Sigmoid colon (tissue), 7 donors: ENCODE results near the gene MRPL48. TPM values are rescaled to one million over a fixed set of nuclear protein-coding genes. Genes with fewer than 3 reads are reported as not detected.

Source experiments
- DNase-seq: peaks from one replicate; pipeline ENCODE4 v3.0.0-alpha.2; 2019
- H3K27ac ChIP-seq, 4 donors: fragments of 200-600 bp; sonication (generic); one replicate each; pipeline ENCODE4 v1.5.1; 2016 to 2019; ENCODE audit warnings: mild to moderate bottlenecking in 1 of 4
- H3K27me3 ChIP-seq, 3 donors: fragments of 200-600 bp; sonication (generic); one replicate each; pipeline ENCODE4 v1.5.1; 2019; ENCODE audit warnings: mild to moderate bottlenecking in 1 of 3
- H3K36me3 ChIP-seq, 4 donors: fragments of 200-600 bp; sonication (generic); one replicate each; pipeline ENCODE4 v1.5.1; 2016 to 2019
- H3K4me1 ChIP-seq, 4 donors: fragments of 200-600 bp; sonication (generic); one replicate each; pipeline ENCODE4 v1.5.1; 2017 to 2019
- H3K4me3 ChIP-seq, 4 donors: fragments of 200-600 bp; sonication (generic); one replicate each; pipeline ENCODE4 v1.5.1; 2017 to 2019; ENCODE audit warnings: mild to moderate bottlenecking in 2 of 4, moderate library complexity in 1 of 4
- H3K9me3 ChIP-seq, 4 donors: fragments of 200-600 bp in 3 of 4; sonication (generic) in 3 of 4; one replicate each; pipeline versions ENCODE4 v1.5.1 to v1.6.1; 2013 to 2019
- EP300 ChIP-seq, 4 donors: sonication (generic); formaldehyde crosslinking; IDR thresholded peaks; one replicate each; pipeline ENCODE4 v1.6.1; 2017; ENCODE audit warnings: antibody characterized with exemption in 4 of 4
- POLR2A ChIP-seq, 2 donors: fragments of 450-650 bp; IDR thresholded peaks; one replicate each; pipeline ENCODE4 v1.6.1; 2016; ENCODE audit warnings: antibody characterized with exemption in 2 of 2, mild to moderate bottlenecking in 2 of 2, moderate library complexity in 2 of 2
- POLR2AphosphoS5 ChIP-seq, 4 donors: sonication (generic); formaldehyde crosslinking; IDR thresholded peaks; one replicate each; pipeline ENCODE4 v1.6.1; 2017; ENCODE audit warnings: antibody characterized with exemption in 4 of 4
- WGBS, 2 donors: extraction: QIAGEN DNeasy Blood & Tissue Kit; methylation state at CpG; one replicate each; pipeline ENCODE4 v1.1.7; 2013; 5-methylcytosine and 5-hydroxymethylcytosine counted together
- intact Hi-C: fragments of 100-400 bp; cut with DNase I; formaldehyde crosslinking; loops from one replicate; pipeline ENCODE4 v1.15.1; 2023
- polyA plus RNA-seq, 3 donors: library from polyadenylated mRNA; stranded (reverse); fragments of 200-250 nt; gene quantifications; one replicate each; pipeline ENCODE4 v1.2.3, GENCODE V29; 2013
- total RNA-seq, 4 donors: library from RNA; depleted of rRNA; stranded (reverse); fragments of >200 nt; gene quantifications; one replicate each; pipeline ENCODE4 v1.1.0, GENCODE V29; 2016
- TF ChIP-seq, protein P1 (sequence below), 4 experiments: fragments of 450-650 bp in 3 of 4; fragments of 200-600 bp in 1 of 4; IDR thresholded peaks; one replicate each; pipeline ENCODE4 v1.5.1; 2016 to 2019; ENCODE audit warnings: antibody characterized with exemption in 4 of 4, mild to moderate bottlenecking in 3 of 4, moderate library complexity in 2 of 4
- donor health status: healthy with polysubstance abuse.
- donor health status: Bipolar disorder and iron deficiency.
- donor health status: healthy.

MRPL48 gene
- total and polyA plus RNA-seq, 7 donors, result 7.7 to 82.3 (median 31.3) TPM

DNA sequence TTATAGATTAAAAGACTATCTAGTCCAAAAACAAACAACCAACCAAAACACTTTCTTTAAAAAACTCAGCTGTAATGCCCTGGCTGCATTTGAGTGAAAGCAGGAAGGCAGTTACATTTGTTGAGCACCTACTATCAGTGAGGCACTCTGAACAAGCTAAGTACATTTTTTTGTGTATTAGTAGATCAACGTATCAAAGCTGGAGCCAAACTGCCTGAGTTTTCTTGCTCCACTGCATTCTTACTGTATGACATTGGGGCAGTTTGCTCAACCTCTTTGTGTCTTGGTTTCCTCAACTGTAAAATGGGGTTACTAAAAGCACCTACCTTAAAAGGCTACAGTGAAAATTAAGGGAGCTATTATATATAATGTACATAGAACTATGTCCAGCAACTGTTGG, 67.0 kb downstream of the MRPL48 start:
- peaks cover 0 to 12% (median 0%) of the 10 kb centered on the region in 4 donors for H3K36me3 ChIP-seq
- intact Hi-C loops, result no loop called here
- no peak for DNase-seq
- no peaks in the 10 kb centered on the region for H3K27me3 ChIP-seq
- H3K9me3 ChIP-seq, result no peaks in the 10 kb centered on the region
- H3K27ac ChIP-seq, result no peak overlapping the region
- no peak for TF ChIP-seq POLR2A (IDR thresholded peaks at IDR 0.05)
- TF ChIP-seq, protein P1, sequence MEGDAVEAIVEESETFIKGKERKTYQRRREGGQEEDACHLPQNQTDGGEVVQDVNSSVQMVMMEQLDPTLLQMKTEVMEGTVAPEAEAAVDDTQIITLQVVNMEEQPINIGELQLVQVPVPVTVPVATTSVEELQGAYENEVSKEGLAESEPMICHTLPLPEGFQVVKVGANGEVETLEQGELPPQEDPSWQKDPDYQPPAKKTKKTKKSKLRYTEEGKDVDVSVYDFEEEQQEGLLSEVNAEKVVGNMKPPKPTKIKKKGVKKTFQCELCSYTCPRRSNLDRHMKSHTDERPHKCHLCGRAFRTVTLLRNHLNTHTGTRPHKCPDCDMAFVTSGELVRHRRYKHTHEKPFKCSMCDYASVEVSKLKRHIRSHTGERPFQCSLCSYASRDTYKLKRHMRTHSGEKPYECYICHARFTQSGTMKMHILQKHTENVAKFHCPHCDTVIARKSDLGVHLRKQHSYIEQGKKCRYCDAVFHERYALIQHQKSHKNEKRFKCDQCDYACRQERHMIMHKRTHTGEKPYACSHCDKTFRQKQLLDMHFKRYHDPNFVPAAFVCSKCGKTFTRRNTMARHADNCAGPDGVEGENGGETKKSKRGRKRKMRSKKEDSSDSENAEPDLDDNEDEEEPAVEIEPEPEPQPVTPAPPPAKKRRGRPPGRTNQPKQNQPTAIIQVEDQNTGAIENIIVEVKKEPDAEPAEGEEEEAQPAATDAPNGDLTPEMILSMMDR (IDR thresholded peaks at IDR 0.05), result no peak
- TF ChIP-seq EP300 (IDR thresholded peaks at IDR 0.05), result no peak
- no peak for TF ChIP-seq POLR2AphosphoS5 (IDR thresholded peaks at IDR 0.05)
- 92 to 94% methylated on average over 1 of the region's 1 CpG for WGBS, 2 donors
- H3K4me3 ChIP-seq, result no peak overlapping the region
- no peaks in the 10 kb centered on the region for H3K4me1 ChIP-seq

DNA sequence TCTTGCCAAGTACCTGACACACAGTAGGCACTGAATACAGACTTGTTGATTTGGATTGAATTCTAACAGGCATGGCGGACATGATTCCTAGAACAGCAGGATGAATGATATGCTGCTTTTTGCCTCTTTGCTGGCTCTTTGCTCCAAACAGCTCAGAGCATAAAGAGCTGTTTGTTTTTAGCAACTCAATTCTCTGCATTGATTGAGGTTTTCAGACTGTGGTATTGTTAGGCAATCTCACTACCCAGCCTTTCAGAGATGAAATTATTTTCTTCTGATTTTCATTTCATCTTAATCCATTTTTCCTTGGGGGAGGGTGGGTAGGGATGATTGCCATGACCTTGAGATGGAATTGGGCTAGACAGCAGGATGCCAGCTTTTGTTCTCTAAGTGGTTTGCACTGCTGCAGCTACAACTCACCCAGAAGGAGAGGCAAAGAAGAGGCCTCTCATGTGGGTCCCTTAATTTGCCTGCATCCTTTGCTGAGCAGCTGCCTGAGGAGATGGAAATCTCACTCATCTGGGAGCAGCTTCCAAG, 68.4 kb downstream of the MRPL48 start:
- Histone ChIP-seq H3K27me3 (no peaks in the 10 kb centered on the region), H3K4me1 (no peaks in the 10 kb centered on the region), H3K9me3 (no peaks in the 10 kb centered on the region), H3K36me3 (peaks cover 0 to 27% (median 5%) of the 10 kb centered on the region in 4 donors), H3K4me3 (no peak overlapping the region), H3K27ac (no peak overlapping the region)
- TF ChIP-seq POLR2A (IDR thresholded peaks at IDR 0.05) (no peak), POLR2AphosphoS5 (IDR thresholded peaks at IDR 0.05) (no peak), EP300 (IDR thresholded peaks at IDR 0.05) (no peak)
- TF ChIP-seq, protein P1 (IDR thresholded peaks at IDR 0.05), result no peak
- 97% methylated on average over 1 of the region's 1 CpG for WGBS, 2 donors
- no peak for DNase-seq
- intact Hi-C loops, result no loop called here

DNA sequence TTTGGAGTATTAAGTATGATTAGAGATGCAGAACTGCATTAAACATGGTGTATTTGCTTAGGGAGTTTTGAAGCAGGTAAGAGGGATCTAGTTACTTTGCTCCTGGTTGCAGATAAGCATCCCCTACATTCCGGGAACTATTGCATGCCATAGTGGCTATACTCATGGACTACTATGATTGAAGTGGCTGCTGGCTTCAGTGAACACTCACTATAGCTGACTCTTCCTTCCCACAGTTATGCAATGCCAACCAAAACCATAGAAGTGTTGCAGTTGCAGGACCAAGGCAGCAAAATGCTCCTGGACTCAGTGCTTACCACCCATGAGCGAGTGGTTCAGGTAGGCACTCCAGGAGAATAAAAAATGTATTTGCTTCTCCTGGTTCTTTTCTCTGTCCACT, 72.0 kb downstream of the MRPL48 start:
- TF ChIP-seq EP300 (IDR thresholded peaks at IDR 0.05) (no peak), POLR2A (IDR thresholded peaks at IDR 0.05) (no peak), POLR2AphosphoS5 (IDR thresholded peaks at IDR 0.05) (no peak)
- TF ChIP-seq, protein P1 (IDR thresholded peaks at IDR 0.05), result no peak
- intact Hi-C loops, result no loop called here
- peaks cover 0 to 43% (median 5%) of the 10 kb centered on the region in 4 donors for H3K36me3 ChIP-seq
- H3K4me3 ChIP-seq, result no peak overlapping the region
- no peak overlapping the region for H3K27ac ChIP-seq
- 92 to 95% methylated on average over 2 of the region's 2 CpGs for WGBS, 2 donors
- no peaks in the 10 kb centered on the region for H3K27me3 ChIP-seq
- DNase-seq, result no peak
- no peaks in the 10 kb centered on the region for H3K4me1 ChIP-seq
- H3K9me3 ChIP-seq, result no peaks in the 10 kb centered on the region

DNA sequence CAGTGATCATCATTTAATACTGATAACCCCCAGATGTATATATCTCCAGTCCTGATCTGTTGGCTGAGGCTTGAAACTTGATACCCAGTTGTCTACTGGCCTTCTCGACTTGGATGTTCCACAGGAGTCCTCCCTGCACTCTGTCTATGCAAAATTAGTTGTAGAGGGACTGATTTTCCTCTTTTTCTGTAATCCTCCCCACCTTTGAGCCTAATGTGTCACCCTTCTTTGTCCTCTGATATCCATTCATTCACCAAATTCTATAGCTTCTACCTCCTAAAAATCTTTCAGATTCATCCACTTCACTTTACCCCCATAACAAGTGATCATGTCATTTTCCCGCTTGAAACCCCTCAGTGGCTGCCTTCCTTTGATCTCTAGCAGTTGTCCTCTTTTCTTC, 72.5 kb downstream of the MRPL48 start:
- Histone ChIP-seq H3K36me3 (peaks cover 0 to 46% (median 5%) of the 10 kb centered on the region in 4 donors), H3K4me3 (no peak overlapping the region), H3K9me3 (no peaks in the 10 kb centered on the region), H3K27ac (no peak overlapping the region), H3K27me3 (no peaks in the 10 kb centered on the region), H3K4me1 (no peaks in the 10 kb centered on the region)
- DNase-seq, result no peak
- TF ChIP-seq POLR2A (IDR thresholded peaks at IDR 0.05) (no peak), POLR2AphosphoS5 (IDR thresholded peaks at IDR 0.05) (no peak), EP300 (IDR thresholded peaks at IDR 0.05) (no peak)
- TF ChIP-seq, protein P1 (IDR thresholded peaks at IDR 0.05), result no peak
- intact Hi-C loops, result no loop called here
- 82 to 84% methylated on average over 2 of the region's 2 CpGs for WGBS, 2 donors

DNA sequence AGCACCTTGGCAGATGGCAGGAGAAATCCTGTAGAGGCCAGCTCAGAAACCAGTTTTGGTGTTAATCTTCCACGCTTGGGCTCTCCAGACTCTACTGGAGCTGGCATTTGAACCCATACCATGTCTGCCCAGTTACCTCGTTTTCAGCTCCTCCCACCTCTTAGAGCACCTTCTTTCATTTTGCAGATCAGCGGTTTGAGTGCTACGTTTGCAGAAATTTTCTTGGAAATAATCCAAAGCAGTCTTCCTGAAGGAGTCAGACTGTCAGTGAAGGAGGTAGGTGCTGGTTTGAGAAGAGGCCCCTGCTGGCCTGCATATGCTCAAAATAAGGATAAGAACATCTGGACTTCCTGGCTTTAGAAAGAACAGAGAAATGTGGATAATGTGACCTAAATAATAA, 75.3 kb downstream of the MRPL48 start:
- Histone ChIP-seq H3K27ac (no peak overlapping the region), H3K9me3 (no peaks in the 10 kb centered on the region), H3K4me1 (peaks cover 0 to 8% (median 7%) of the 10 kb centered on the region in 4 donors), H3K27me3 (no peaks in the 10 kb centered on the region), H3K36me3 (peaks cover 0 to 49% (median 5%) of the 10 kb centered on the region in 4 donors), H3K4me3 (no peak overlapping the region)
- intact Hi-C loops, result no loop called here
- no peak for DNase-seq
- TF ChIP-seq POLR2A (IDR thresholded peaks at IDR 0.05) (no peak), EP300 (IDR thresholded peaks at IDR 0.05) (no peak), POLR2AphosphoS5 (IDR thresholded peaks at IDR 0.05) (no peak)
- TF ChIP-seq, protein P1 (IDR thresholded peaks at IDR 0.05), result no peak
- 81 to 86% methylated on average over 4 of the region's 4 CpGs for WGBS, 2 donors
